ENCODE measurements around the gene CHCHD6. TPM values are rescaled to one million over a fixed set of nuclear protein-coding genes. Genes with fewer than 3 reads are reported as not detected.

CHCHD6 gene
- total and polyA plus RNA-seq, 12 donors = 5.2 to 27.0 (median 10.2) TPM

GRCh38 chr3:126991366-126992200 is 287.5 kb downstream of the CHCHD6 start:
- 83% methylated on average over 24 of the region's 24 CpGs for WGBS, 2 donors
- H3K9me3 ChIP-seq = no peaks in the 10 kb centered on the region
- H3K27me3 ChIP-seq = no peaks in the 10 kb centered on the region
- peak in 5 of 8 donors; percentile 6 to 44 (median 23) for ATAC-seq
- peaks cover 0 to 36% (median 7%) of the 10 kb centered on the region in 9 donors for H3K36me3 ChIP-seq
- no peak overlapping the region for H3K4me3 ChIP-seq
- TF ChIP-seq CTCF (IDR thresholded peaks at IDR 0.05) = no peak
- intact Hi-C loops (cut with DNase I) = loop anchor here in 5 of 10 donors (5.0 to 10.0 kb wide), 4 partner anchors 183 to 463 kb away; no protein-coding TSS in a partner anchor
- DNase-seq = no peak
- peak overlapping the region in 4 of 10 donors; percentile 4 to 36 (median 22) for H3K27ac ChIP-seq
- H3K4me1 ChIP-seq = peaks cover 30 to 71% (median 52%) of the 10 kb centered on the region in 9 donors

GRCh38 chr3:126992216-126992615 is 288.2 kb downstream of the CHCHD6 start:
- Histone ChIP-seq H3K36me3 (peaks cover 0 to 36% (median 7%) of the 10 kb centered on the region in 9 donors), H3K27ac (peak overlapping the region in 2 of 10 donors; percentile 15 to 28), H3K27me3 (no peaks in the 10 kb centered on the region), H3K4me1 (peaks cover 27 to 70% (median 48%) of the 10 kb centered on the region in 9 donors), H3K9me3 (no peaks in the 10 kb centered on the region), H3K4me3 (no peak overlapping the region)
- WGBS, 2 donors = 93 to 96% methylated on average over 7 of the region's 7 CpGs
- no peak for ATAC-seq
- TF ChIP-seq CTCF (IDR thresholded peaks at IDR 0.05) = no peak
- intact Hi-C loops (cut with DNase I) = loop anchor here in 5 of 10 donors (5.0 to 10.0 kb wide), 4 partner anchors 183 to 463 kb away; no protein-coding TSS in a partner anchor
- no peak for DNase-seq

- Histone ChIP-seq H3K9me3 (no peaks in the 10 kb centered on the region), H3K27ac (no peak overlapping the region), H3K4me3 (no peak overlapping the region), H3K27me3 (no peaks in the 10 kb centered on the region), H3K4me1 (peaks cover 29 to 74% (median 53%) of the 10 kb centered on the region in 9 donors), H3K36me3 (peaks cover 0 to 36% (median 7%) of the 10 kb centered on the region in 9 donors)
- DNase-seq = no peak
- ATAC-seq = no peak
- no peak for TF ChIP-seq CTCF (IDR thresholded peaks at IDR 0.05)
- intact Hi-C loops (cut with DNase I) = loop anchor here in 5 of 10 donors (5.0 to 10.0 kb wide), 4 partner anchors 182 to 462 kb away; no protein-coding TSS in a partner anchor
- 89 to 90% methylated on average over 8 of the region's 8 CpGs for WGBS, 2 donors
Observed at GRCh38 chr3:126992776-126993175, 288.7 kb downstream of the CHCHD6 start.

GRCh38 chr3:126993436-126993835 is 289.4 kb downstream of the CHCHD6 start:
- Histone ChIP-seq H3K4me1 (peaks cover 30 to 81% (median 58%) of the 10 kb centered on the region in 9 donors), H3K27ac (peak overlapping the region in 5 of 10 donors; percentile 4 to 77 (median 47)), H3K9me3 (no peaks in the 10 kb centered on the region), H3K36me3 (peaks cover 0 to 35% (median 7%) of the 10 kb centered on the region in 9 donors), H3K4me3 (no peak overlapping the region), H3K27me3 (no peaks in the 10 kb centered on the region)
- no peak for TF ChIP-seq CTCF (IDR thresholded peaks at IDR 0.05)
- intact Hi-C loops (cut with DNase I) = loop anchor here in 5 of 10 donors (5.0 to 10.0 kb wide), 4 partner anchors 181 to 461 kb away; no protein-coding TSS in a partner anchor
- DNase-seq (no peak), ATAC-seq (no peak)
- WGBS, 2 donors = 90 to 93% methylated on average over 9 of the region's 9 CpGs

Data from heart right ventricle (tissue), 16 donors.